DMS79 treated with DMSO at 0.1 percent for 48 hours (cell line): Measurements from ENCODE around the gene PDCD4.
"Not testable (repeated sequence)": the region's sequence is repeated elsewhere in the genome, so short reads cannot be mapped to it uniquely, and the experiment has no call there.

Experiments
- DNase-seq: peaks from one replicate; lab custom pipeline; 2025; lab: John Stamatoyannopoulos, UW

PDCD4 gene

DNA sequence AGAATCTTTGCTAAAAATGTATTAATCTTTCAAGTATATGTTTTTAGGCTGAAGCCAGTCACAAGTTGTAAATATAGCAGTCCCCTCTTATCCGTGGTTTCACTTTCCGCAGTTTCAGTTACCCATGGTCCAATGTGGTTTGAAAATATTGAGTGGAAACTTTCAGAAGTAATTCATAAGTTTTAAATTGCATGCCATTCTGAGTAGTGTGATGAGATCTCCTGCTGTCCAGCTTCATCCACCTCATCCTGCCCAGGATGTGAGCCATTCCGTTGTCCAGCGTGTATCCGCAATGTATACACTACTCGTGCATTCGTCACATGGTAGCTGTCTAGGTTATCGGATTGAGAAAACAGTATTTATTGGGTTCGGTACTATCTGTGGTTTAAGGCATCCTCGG lies 12.2 kb downstream of the PDCD4 start:
- no peak for DNase-seq

DNA sequence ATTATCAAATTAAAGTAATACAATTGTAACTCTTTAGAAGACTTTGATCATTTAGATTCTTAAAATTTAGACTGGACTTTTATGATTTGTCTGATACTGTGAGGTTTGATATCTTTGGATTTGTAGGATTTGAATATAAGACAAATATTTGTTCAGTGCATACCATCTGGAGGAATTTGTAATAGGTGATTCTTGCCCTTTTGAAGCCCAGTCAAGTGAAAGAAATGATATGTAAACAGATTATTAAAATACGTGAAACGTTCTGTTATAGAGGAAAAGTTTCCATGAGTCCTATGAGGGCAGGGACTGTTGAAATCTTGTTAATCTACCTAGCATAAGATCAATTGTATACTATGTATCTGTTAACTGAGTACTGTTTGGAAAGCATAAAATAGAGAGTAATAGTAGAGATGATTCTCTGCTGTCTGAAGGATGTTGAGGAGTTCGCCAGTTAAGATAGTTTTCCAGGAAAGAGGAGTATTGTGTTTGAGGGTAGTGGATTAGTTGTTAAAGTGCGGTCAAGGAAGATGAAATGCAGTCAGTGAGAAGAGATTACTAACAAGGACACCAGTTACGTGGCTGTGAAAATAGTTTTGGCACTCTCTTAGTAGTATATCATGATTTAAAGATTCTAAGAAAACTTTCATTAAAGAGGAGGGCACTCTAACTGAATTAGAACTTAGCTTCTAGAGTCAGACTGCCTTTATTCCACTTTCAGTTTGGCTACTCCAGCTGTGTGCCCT lies 14.4 kb downstream of the PDCD4 start:
- DNase-seq, result no peak

DNA sequence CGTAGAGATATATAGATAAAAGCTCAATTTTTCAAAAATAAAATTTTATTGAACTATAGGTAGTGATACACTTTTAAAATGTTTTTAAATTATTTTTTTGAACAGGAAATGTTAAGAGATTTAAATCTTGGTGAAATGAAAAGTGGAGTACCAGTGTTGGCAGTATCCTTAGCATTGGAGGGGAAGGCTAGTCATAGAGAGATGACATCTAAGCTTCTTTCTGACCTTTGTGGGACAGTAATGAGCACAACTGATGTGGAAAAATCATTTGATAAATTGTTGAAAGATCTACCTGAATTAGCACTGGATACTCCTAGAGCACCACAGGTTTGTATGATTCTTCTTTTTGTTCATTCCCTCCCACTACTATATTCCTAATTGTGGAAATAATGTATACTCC lies 15.8 kb downstream of the PDCD4 start:
- DNase-seq, result no peak

DNA sequence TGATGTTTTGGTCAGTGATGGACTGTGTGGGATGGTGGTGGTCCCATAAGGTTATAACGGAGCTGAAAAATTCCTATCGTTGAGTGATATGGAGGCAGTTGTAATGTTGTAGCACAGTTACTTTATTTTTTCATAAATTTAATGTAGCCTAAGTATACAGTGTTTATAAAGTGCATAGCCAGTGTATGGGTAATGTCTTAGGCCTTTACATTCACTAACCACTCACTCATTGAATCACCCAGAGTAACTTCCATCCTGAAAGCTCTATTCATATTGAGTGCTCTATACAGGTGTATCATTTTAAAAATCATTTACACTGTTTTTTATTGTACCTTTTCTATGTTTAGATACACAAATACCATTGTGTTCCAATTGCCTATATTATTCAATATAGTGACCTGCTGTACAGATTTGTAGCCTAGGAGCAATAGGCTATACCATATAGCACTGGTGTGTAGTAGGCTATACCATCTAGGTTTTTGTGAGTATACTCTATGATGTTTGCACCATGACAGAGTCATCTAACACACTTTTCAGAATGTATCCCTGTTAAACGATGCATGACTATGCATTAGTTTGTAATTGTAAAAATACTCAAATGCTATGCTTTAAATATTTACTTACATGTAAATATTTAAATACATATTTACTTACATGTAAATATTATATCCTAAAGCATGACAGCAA lies 21.0 kb downstream of the PDCD4 start:
- no peak for DNase-seq

DNA sequence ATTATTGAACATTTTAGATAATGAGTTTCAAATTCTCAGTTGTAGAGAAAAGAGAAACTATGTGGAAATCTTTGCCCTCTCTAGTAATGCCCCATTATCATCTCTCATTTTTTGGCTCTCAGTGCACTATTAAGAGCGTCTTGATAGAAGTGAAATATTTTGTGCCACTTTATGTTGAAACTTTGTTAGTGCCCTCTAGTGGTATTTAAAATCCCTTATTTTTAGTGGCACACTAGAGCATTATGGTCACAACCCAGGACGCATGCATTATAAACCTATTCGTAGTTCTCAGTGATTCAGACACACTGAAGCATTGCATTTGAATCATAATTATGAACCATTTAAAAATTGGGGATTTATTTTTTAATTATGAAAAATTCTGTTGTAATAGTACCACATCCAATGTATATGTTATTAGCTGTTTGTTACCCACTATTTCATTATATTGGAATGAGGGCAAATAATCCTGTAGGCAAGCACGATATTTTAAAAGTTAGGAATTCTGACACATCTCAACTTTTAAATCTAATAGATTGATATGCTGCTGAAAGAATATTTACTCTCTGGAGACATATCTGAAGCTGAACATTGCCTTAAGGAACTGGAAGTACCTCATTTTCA lies 21.9 kb downstream of the PDCD4 start:
- DNase-seq, result peak; percentile 7

DNA sequence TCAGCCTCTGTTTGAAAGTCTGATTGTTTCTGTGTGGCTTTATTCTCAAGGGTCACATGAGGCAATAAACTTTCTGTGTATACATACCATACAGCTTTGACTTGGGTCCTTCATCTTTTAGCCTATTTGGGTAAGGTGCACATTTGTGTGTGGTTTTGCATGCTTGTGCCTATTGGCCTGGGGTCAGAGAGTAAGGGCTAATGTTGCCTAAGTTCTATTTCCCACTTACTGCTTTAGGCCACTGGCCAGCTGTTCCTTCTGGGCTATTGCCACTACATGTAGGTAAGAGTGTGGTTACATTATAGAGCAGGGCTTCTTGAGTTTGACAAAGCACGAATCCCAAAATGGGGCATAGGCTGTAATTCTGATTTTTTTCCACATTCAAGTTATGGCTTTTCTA lies 25.5 kb downstream of the PDCD4 start:
- DNase-seq, result no peak

DNA sequence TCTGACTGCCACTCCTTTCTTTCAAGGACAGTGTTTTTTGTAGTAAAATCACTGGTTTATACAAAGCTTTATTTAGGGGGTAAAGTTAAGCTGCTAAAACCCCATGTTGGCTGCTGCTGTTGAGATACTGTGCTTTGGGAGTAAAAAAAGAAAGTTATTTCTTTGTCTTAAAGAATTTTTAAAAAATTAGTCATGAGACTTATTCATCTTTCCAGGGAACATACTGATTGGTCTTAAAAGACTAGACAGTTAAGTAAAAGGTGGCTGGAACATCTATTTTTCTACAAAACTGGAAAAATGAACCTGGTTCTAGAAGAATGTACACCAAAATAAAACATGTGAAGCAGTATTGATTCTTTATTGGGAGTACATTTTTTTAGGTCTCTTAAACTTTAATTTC lies 26.7 kb downstream of the PDCD4 start:
- no peak for DNase-seq

DNA sequence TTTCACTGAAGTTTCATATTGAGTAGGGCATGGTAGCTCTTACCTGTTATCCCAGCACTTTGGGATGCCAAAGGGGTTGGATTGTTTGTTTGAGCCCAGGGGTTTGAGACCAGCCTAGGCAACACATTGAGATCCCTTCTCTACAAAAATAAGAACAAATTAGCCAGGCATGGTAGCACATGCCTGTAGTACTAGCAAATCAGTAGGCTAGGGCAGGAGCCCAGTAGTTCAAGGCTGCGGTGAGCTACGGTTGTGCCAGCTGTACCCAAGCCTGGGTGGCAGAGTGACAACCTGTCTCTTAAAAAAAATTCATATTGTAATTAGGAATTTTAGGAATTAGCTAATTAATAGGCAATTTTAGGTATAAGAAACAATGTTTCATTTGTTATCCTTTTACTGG lies 29.3 kb downstream of the PDCD4 start:
- DNase-seq, result no peak

DNA sequence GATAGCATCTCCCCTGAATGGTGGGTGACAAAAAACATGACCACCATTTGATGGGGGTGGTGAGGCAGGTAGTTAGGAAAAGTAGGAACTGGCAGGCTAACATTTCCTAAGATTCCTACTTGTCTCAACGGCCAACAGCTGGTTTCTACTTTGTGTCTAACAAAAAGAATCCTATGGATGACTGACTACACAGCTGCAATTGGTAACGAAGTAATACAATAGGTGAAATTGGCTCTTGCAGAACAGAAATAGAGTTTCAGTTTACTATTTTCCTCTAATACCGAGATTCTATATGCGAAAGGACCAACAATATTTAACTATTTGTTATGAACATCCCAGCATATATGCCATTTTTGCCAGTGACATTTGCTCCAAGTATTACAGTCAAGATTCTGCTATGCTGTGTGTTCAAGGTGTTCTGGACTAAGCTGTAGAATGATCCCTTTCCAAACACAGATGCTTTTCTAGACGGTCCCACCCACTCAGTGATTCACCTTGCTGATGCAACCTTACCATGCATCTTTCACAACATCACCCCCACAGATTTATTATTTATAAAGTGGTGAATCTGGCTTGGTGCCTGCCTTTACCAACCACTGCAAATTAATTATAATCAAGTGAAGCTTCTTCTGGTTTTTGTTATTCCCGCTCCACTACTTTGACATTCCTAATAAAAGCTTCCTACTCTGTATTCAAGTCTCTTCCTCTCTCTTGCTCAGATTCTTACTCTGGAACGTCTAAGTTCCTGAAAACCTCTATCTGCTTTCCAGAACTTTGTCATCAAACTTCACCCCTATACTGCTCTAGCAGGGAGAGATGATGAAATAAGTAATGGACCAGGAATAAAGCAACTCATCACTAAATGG lies 30.5 kb downstream of the PDCD4 start:
- DNase-seq, result no peak

DNA sequence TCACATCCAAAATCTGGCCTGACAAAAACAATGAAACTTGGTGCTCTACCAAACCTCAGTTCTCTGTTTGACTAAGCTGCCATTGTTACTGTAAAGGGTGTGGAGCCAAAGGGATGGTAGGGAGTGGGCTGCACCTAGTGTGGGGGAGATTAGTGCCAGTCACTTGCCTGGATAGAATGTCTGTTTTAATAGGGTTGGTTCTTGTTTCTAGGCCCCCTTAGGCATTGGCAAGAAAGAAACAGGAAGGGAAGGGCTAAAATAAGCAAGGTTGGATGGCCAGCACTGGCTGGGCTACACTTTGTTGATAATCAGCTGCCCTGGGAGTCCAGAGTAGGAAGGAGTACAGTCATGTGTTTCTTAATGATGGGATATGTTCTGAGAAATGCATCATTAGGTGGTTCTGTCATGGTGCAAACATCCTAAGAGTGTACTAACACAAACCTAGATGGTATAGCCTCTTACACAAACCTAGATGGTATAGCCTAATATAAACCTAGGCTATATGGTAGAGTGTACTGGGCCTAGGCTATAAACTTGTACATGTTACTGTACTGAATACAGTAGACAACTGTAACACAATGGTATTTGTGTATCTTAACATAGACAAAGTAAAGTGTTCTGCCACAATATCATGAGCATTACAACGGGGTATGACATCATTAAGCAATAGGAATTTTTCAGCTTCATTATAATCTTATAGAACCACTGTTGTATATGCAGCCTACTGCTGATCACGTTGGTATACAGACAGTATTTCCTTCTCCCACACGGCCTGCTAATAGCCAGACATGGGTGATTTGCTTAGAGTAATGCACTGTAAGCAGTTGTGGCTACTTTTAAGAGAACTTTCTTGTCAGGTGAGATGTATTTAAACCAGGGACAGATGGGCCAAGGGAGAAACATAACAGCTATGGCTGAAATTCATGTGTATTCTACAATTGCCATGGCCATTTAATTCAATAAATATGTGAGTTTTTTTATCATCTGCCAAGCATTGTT lies 31.9 kb downstream of the PDCD4 start:
- DNase-seq, result no peak

DNA sequence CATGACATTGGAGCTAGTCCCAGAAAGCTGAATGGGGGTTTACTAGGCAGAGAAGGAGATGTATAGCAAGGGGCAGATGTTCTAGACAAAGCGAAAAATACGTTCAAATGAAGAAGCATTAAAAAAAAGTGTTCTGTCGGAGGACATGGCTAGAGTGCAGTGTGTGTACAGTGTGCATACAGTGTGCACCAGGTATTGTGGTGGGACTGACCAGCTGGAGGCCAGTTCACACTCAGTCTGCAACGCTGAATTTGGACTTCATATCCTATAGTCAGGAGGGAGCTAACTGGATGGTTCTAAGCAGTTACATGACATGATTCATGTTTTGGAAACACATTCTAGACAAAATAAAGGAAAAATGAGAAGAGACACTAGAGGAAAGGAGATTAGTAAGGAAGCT lies 38.4 kb downstream of the PDCD4 start:
- no peak for DNase-seq

DNA sequence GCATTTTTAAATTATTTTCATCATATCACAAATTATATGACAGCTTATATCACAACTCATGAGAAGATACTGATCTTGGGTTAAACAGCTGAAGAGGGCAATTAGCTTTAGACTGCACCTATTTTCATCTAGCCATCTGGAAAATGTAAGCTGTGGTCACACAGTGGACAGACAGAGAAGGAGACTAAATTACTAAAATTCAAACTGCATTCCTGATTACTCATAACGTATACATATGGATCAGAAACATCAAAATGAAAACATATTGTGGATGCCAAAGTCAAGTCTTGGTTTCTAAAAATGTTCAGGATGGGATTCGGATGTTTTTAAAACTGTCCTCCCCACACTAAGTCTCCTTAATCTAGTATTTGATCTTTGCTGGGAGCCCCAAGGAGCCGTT lies 40.6 kb downstream of the PDCD4 start:
- no peak for DNase-seq

DNA sequence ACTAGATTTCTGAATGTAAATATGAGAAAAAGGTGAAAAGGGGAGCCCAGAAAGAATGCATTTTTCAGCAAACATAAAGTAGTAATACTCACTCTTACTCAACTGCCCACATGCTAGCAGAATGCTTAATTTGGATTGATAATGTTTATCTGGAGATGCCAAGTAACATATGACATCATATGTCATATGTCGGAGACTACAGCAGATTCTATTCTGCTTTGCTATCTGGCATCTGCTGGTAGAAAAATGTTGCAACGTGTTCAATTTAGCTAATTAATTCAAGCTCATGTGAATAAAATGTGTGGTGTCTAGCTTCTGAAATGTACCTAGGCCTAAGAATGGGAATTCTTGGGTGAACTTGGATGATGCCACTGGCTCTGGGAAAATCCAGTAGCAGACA lies 42.7 kb downstream of the PDCD4 start:
- DNase-seq, result no peak

DNA sequence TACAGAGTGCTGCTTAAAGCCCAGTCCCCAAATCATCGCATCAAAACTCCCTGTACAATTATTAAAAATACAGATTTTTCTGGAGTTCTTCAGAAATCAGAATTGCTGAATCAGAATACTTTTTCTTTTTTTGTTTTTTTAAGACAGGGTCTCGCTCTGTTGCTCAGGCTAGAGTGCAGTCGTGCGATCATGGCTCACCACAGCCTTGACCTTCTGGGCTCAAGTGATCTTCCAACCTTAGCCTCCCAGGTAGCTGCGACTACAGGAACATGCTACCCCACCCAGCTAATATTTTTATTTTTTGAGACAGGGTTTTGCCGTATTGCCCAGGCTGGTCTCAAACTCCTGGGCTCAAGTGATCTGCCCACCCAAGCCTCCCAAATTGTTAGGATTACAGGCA lies 43.3 kb downstream of the PDCD4 start:
- DNase-seq, result no peak

DNA sequence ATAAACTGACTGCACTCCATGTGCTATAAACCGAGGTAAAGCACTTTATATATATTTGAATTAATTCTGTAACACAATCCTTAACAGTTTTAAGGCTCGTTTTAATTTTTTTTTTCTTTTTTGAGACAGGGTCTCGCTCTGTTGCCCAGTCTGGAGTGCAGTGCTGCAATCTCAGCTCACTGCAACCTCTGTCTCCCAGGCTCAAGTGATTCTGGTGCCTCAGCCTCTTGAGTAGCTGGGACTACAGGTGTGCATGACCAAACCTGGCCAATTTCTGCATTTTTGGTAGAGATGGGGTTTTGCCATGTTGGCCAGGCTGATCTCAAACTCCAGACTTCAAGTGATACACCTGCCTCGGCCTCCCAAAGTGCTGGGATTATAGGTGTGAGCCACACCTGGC lies 43.9 kb downstream of the PDCD4 start:
- DNase-seq, result not testable (repeated sequence)

DNA sequence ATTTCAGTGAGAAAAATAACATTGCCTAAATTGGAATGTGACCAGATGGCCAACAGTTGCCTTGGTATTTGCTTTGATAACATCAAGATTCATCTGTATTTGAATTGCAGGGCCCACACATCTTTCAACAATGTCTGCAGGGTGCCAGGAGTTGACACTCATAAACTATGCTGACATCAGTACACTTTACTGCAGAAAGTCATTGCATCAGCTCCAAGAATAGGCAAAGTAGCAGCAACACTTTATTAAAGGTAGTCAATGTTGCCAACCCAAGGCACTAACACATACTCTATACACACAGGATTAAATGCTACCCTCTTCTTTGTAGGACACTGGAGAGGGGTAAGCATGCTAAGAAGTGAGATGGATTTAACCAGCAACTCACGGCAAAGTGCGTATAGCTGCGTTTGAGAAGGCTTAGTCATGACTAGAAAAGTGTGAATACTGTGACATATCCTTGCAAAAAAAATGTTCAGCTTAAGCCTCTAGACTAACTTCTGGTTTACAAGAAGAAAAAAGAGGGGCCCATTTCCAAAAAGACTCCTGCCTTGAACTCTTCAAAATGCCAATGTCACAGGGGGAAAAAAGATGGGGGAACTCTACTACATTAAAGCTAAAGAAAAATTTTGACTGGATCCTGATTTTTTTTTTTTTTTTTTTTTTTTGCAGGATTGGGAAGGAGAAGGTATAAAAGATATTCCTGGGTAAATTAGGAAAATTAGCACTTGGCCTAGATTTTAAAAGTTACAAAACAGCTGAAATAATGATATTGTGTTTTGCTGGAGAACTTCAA lies 45.0 kb downstream of the PDCD4 start:
- no peak for DNase-seq

DNA sequence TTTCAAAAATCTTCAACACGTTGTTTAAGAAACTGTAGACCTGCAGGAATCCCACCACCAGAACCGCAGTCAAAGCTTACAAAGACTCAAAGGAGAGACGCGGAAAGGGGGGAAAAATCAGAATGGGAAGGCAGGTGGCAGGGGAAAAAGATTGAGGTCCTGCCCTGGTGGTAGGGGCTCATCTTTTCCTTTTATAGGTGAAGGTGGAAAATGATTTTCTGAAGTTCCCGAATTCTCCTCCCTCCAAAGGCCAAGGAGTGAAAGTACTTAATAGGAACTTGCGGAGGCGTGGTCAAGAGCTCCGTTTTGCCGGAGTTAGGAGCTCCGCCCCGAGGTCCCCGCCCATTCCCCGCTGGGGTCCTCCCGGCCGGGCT lies 46.5 kb downstream of the PDCD4 start:
- DNase-seq, result no peak

DNA sequence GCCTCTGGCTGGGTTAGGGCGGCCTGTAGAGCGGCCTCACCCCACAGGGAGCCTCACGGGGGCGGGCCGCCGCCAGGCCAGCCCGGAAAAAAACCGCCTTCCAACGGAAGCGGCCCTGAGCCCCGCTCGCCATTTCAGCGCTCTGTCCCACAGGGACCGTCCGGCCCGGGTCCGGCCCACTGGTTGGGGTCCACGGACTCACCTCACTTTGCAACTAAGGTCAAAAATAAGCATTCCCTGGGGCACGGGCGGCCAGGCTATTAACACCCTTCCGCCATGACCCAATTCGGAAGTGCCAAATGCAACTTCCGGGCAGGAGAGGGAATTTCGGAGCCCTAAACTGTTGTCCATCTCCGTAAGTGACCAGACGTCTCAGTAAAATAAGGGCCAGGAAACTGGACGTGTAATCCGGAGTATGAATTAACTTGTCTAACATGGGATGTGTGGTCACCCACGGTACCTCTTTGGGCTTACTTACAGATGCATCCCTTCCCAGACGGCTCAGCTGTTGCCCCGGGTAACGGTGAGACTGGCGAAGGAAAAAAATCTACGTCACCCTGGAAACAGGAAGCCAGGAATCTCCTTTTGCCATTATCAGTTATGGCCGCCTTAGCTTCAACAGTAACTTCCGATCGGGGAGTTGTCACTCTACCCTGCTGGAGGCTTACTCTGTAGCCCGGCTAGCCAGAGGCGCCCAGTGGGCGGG lies 47.1 kb downstream of the PDCD4 start, which contains the start of gene BBIP1:
Gene BBIP1, minus strand, starts transcription at position 538 of the 706 bp plus-strand sequence. CDS start 1,023 bp downstream, outside the sequence.
- DNase-seq, result peak; percentile 90

DNA sequence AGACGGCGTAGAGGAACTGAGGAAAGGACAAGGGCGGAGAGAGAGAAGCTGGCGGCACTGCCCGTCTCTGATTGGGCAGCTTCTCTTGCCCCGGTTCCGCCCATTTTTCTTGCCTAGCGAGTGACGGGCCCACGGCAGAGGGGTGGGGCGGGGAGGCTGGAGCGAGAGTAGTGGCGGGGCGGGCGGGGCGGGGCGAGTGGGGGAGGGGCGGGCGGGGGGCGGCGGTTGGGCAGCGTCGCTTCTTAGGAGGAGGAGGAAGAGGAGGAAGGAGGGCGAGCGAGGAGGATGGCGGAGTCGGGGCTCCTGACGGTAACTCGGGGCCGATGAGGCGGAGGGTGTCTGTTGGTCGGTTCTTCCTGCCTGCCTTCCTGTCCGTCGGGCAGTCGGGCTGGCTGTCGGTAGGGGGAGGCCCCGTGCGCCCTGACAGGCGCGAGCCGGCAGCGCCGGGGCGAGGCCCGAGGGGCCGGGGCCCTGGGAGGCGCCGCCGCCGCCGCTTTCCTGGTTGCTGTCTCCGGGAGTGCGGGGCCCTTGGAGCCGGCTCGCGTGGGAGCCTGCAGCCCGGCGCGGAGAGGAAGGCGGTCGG lies 47.7 kb downstream of the PDCD4 start, which contains the start of gene SHOC2:
Gene SHOC2, plus strand, starts transcription at position 256 of the 583 bp plus-strand sequence. CDS start 44,755 bp downstream, outside the sequence.
- DNase-seq, result no peak
